ENCODE results near the gene NMT1.

GRCh38 chr17:45034599-45034998 is 26.5 kb upstream of the NMT1 start:
- no peak for TF ChIP-seq DPF2 (CRISPR knock-in tag; IDR thresholded peaks at IDR 0.05; ENCODE audit: borderline replicate concordance, low read depth)
- no peak for TF ChIP-seq STAT5B (CRISPR knock-in tag; IDR thresholded peaks at IDR 0.05)
- TF ChIP-seq PHF8 (CRISPR knock-in tag; IDR thresholded peaks at IDR 0.05) = no peak
- TF ChIP-seq ZNF10 (CRISPR knock-in tag; IDR thresholded peaks at IDR 0.05; ENCODE audit: borderline replicate concordance, low read depth) = no peak
- no peak for TF ChIP-seq HCFC1 (IDR thresholded peaks at IDR 0.05; ENCODE audit: low read depth, low read length)

Measured in HepG2 (cell line).